CD4-positive, alpha-beta T cell treated with Interleukin-2 at 100 ng/mL for 4 hours (primary cell): ENCODE measurements around the gene HOXC5.

Source experiments
- DNase-seq: peaks from one replicate; pipeline ENCODE4 v3.0.0-alpha.2; 2020; ENCODE audit warnings: low spot score

The HOXC5 gene

GRCh38 chr12:54019924-54020590, 12.8 kb upstream of the HOXC5 start:
- DNase-seq, result no peak

- no peak for DNase-seq
Measured at GRCh38 chr12:54020591-54021405, 12.1 kb upstream of the HOXC5 start.

- DNase-seq, result no peak
Measured at GRCh38 chr12:54021432-54022013, 11.3 kb upstream of the HOXC5 start.

GRCh38 chr12:54022960-54023884, 9.6 kb upstream of the HOXC5 start:
- no peak for DNase-seq

GRCh38 chr12:54024127-54024526, 8.7 kb upstream of the HOXC5 start:
- DNase-seq, result no peak

GRCh38 chr12:54024581-54025305, 8.1 kb upstream of the HOXC5 start:
- DNase-seq, result no peak

GRCh38 chr12:54025499-54026405, 7.1 kb upstream of the HOXC5 start:
- no peak for DNase-seq

GRCh38 chr12:54026640-54027441, 6.0 kb upstream of the HOXC5 start:
- DNase-seq, result no peak

GRCh38 chr12:54027442-54027786, 5.4 kb upstream of the HOXC5 start:
- no peak for DNase-seq

- DNase-seq, result no peak
Measured at GRCh38 chr12:54028314-54029201, 4.3 kb upstream of the HOXC5 start, which contains the start of gene HOXC6. TSS of gene HOXC6 (plus strand) at chr12:54028440. CDS start at chr12:54028522, 82 bp downstream.

- no peak for DNase-seq
Measured at GRCh38 chr12:54029529-54030441, 3.1 kb upstream of the HOXC5 start.

- no peak for DNase-seq
Measured at GRCh38 chr12:54030442-54030801, 2.4 kb upstream of the HOXC5 start.

- DNase-seq, result no peak
Measured at GRCh38 chr12:54030889-54031471, 1.9 kb upstream of the HOXC5 start.

GRCh38 chr12:54031480-54031879, 1.4 kb upstream of the HOXC5 start:
- DNase-seq, result no peak

GRCh38 chr12:54032086-54032619, 697 bp upstream of the HOXC5 start:
- no peak for DNase-seq

- DNase-seq, result no peak
Measured at GRCh38 chr12:54033106-54033979, 493 bp downstream of the HOXC5 start.
